Eye (tissue), 1 donor: ENCODE data around the gene UHMK1.

Source experiments
- DNase-seq: peaks from one replicate; pipeline ENCODE4 v3.0.0-alpha.2; 2015

The UHMK1 gene

GRCh38 chr1:162530307-162530987 lies 32.8 kb downstream of the UHMK1 start:
- DNase-seq, result no peak

DNA sequence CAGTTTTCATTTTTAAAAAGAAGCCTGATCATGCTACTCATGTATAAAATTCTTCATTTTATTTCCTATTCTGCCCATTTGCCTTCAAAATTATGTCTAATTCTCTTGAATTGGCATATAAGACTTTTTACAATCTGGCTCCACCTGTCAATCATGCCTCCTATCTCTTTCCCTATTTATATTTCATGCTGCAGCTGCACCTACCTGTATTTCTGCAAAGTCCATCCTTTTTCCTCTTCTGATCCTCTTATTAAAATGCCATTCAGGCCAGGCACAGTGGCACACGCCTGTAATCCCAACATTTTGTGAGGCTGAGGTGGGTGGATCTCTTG lies 33.3 kb downstream of the UHMK1 start:
- no peak for DNase-seq

GRCh38 chr1:162535501-162535900 lies 37.9 kb downstream of the UHMK1 start:
- DNase-seq, result no peak

GRCh38 chr1:162536511-162536910 lies 38.9 kb downstream of the UHMK1 start:
- DNase-seq, result no peak

DNA sequence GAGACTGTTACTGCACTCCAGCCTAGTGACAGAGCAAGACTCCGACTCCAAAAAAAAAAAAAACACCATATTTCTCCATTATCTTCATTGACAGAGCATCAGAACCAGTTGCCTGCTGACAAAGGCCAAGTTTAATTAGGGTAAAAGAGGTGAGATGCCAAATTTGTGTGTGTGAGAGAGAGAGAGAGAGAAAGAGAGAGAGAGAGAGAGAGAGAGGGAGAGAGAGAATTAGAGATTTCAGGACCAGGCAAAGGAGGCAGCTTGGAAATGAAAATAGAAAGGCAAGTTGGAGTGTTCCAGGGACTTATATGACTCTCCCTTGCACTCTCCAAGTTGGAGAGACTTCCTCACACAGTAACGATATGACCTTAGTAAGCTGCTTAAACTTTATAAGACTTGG lies 39.6 kb downstream of the UHMK1 start:
- DNase-seq, result no peak

DNA sequence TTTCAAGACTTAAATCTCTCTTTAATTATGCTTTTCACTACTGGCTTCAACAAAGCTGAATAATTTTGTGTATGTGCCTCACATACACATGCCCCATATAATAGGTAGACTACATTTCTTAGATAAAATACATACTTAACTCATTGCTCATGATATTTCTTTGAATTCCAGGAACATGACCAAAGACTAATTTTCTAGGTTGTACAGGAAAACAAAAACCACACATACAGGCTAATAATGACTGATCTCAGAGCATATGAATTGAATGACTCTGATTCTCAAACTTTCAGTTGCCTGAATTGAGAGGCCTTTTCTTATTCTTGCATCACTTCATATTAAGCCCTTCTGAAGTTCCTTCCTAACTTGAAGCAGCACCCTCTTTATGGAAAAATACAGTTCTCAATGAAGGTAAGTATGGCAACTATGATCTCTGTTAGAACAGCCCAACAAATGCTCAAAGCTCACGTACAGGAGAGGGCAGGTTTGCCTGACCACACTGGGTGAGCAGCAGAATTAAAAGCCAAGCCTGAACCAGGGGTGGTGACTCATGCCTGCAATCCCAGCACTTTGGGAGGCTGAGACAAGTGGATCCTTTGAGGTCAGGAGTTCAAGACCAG lies 41.3 kb downstream of the UHMK1 start:
- DNase-seq, result peak; percentile 6

DNA sequence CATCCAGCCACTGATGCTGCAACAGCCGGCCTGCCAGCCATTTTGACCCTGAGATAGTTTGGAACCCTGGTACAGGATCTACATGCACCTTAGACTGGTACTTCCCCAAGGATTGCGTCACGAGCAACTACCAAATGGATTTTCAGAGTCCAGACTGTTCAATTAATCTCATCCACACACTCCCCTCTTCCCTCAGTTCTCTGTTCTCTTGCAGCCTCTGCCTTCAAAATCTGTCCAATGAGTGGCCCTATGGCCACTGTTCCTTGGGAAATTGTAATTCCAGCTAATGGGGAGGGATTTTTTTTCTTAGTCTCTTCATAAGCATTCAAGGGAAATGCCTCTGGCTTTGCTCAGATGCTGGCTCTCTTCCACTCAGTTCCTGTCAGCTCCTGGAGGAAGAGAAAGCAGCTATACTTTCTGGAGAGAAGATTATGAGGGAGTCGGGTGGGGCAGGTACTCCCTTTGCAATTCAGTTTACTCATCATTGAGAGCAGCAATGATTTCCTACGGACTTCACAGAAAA lies 44.1 kb downstream of the UHMK1 start:
- peak; percentile 15 for DNase-seq

GRCh38 chr1:162543228-162543627 lies 45.6 kb downstream of the UHMK1 start:
- DNase-seq, result no peak

DNA sequence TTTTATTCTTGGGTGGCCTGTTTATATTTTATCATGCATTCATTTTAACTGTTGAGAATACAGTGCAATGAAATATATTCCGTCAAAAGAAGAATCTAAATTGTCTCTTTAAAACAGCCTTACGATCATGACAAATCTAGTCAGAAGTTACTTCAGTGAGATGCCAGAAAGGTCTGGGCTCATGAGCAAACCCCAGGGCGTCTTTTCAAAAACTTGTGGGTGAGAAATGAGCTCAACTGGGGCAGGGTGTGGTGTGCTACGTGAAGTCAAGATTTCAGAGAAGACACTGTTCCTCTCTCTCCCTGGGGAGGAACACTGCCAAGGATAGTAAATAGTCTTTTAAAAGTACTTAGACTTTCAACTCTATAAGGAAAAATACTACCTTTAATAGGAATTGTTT lies 50.6 kb downstream of the UHMK1 start:
- no peak for DNase-seq

DNA sequence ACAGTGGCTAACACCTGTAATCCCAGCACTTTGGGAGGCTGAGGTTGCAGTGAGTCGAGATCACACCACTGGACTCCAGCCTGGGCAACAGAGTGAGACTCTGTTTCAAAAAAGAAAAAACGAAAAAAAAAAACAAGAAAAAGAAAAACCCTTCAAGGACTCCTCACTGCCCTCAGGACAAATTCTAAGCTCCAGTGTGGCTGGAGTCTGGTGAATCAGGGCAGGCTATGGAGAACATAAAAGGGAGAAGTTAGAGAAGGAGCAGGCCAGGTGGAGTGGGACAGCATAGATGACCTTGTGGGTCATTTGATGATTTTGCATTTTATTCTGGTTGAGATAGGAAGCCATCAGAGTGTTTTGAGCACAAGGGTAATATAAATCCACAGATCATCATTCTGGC lies 51.4 kb downstream of the UHMK1 start:
- no peak for DNase-seq

DNA sequence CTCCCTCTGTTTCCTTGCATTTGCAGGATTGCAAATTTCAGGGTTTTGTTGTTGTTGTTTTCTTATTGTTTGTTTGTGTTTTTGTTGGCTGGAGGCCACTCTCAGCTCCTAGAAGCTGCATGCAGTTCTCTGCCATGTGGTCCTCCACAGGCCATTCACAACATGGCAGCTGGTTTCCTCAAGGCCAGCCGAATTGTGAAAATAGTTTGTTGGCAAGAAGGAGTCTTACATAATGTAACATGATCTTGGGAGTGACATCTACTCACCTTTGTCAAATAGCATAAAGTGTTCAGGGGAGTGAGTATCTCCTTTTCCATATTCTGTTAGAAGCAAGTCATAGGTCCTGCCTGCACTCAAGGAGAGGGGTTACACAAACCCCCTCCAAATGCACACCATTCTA lies 53.3 kb downstream of the UHMK1 start:
- no peak for DNase-seq

DNA sequence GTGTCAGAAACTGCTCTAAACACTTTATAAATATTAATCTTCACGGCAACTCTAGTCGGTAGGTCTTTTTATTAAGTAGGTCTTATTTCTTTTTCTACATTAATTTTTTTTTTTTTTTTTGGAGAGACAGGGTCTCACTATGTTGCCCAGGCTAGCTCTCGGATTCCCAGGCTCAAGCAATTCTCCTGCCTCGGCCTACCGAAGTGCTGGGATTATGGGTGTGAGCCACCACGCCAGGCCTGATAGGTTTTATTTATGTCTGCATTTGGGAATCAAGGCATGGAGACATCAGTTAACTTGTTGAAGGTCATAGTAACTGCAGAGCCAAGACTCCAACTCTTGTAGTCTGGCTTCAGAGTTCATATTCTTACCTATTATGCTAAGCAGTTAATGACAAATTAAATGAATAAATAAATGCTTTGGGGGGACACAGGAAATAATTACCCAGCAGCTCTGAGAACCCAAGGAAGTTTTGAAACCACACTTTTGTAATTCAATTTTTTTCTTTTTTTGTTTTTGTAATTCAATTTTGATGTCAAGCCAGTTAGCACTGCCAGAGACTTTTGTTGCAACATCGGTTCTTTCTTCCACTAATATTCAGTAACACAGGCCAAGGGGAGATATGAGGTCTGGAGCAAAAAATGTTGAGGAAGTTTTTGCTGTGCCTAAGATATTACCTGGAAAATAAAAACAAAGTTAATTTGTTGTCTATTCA lies 54.5 kb downstream of the UHMK1 start:
- DNase-seq, result no peak

DNA sequence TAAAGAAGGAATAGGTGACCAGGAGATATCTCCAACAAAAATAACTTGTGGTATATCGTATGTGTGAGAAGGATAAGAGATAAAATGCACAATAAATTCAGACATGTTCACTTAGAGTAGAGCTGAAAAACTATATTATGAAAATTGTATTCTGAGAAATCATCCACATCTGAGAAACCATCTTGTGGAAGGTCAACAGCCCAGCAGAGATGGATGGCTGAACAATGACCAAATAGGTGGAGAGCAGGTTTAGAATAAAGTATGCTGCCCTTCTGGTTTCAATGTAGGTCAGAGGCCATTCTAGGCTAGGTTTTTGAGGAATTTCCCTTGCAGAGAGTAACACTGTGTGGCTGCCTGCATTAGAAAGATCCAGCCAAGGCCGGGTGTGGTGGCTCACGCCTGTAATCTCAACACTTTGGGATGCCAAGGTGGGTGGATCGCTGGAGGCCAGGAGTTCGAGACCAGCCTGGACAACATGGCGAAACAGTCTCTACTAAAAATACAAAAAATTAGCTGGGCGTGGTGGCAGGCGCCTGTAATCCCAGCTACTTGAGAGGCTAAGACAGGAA lies 55.1 kb downstream of the UHMK1 start:
- no peak for DNase-seq

DNA sequence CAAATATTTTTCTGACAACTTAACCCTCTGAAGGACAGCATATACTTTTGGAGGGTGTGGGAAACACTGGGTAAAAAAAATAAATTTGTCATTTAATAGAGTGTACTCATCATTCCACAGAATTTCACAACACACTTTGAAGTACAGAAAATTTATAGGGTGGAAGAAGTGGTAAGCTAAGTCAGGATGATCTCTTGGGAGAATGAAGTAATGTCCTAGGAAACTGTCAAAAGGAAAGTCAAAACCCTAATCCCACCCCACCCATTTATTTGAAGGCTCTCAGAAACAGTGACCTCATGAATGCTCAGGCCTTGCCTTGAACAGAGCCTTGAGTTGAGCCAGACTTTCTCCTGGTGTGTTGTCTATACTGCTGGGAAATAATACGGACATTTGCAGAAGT lies 56.6 kb downstream of the UHMK1 start:
- no peak for DNase-seq

- no peak for DNase-seq
Measured at GRCh38 chr1:162557536-162557935, 59.9 kb downstream of the UHMK1 start.

DNA sequence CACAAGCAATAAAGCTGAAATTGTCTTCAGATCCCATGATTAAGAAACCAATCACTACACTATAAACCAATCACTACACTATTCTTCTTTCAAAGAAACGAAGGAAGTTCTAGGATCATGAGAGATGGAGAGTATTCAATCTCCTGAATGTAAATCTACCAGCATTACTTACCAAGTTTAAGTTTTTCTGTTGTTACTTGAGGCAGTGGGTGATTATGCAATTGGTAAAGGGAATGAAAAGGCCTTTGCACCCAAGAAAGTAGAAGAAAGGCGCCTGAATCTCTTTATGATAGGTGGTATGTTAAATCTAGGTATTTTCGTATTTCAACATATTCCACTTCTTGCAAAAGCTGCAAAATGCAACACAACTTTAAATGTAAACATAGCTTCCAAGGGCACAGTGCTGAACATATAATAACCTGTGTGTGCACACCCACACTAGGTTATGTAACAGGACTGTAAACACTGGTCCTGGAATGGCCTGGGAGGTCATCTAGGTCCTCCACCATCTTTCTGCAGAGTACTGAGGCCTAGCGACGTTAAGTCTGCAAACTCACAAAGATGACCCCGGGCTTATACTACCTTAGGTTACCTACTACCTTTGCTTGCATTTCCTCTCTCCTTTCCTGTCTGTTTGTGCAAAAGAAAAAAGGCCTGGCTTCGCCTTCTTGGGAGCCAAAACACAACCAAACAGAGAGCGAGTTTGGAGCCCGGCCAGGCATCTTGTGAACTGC lies 62.9 kb downstream of the UHMK1 start:
- no peak for DNase-seq

DNA sequence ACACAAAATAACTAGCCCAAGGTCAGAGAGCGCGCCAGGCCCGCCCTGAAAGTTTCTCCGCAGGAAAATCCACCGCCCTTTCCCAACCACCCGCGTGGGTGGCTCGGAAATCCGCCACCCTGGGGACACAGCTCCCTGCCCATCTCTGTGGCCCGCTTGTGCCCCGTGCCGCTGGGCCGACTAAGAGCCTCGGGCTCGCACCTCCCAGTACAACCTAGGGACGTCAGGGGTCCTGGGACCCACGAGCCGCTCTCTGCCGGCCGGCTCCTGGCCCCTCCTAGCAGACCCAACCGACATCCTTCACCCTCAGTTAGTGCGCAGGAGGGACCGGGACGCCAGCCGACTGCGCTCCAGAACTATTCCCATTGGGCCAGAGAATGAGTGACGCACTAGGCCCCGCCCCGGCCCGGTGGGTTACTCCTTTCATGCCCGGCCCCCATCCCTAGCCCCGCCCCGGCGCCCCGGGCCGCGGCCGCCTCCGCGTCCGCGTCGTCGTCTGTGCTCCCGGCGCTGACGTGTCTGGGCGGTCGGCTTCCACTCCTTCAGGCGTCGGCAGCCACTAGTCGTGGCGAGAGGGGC lies 63.5 kb downstream of the UHMK1 start:
- DNase-seq, result peak; percentile 99

GRCh38 chr1:162561616-162562469 lies 64.2 kb downstream of the UHMK1 start, which contains the start of gene UAP1:
Gene UAP1 (plus strand): TSS chr1:162561722. CDS start chr1:162566069, 4,347 bp downstream.
- DNase-seq, result no peak

- DNase-seq, result peak; percentile 62
Measured at GRCh38 chr1:162562470-162562828, 64.8 kb downstream of the UHMK1 start.

DNA sequence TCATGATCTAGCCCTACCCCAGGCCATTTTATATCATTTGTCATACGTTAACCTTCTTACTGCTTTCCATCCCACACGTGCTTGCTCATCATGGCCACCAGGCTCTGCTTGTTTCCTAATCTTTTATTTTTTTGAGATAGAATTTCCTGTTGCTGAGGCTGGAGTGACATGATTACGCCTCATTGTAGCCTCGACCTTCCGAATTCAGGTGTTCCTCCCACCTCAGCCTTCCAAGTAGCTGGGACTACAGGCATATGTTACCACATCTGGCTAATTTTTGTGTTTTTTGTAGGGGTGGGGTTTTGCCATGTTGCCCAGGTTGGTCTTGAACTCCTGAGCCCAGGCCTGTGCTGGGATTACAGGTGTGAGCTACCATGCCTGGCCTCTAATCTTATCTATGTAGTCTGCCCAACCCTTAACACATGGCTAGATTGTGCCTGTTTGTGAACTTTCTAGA lies 67.2 kb downstream of the UHMK1 start:
- DNase-seq, result no peak

DNA sequence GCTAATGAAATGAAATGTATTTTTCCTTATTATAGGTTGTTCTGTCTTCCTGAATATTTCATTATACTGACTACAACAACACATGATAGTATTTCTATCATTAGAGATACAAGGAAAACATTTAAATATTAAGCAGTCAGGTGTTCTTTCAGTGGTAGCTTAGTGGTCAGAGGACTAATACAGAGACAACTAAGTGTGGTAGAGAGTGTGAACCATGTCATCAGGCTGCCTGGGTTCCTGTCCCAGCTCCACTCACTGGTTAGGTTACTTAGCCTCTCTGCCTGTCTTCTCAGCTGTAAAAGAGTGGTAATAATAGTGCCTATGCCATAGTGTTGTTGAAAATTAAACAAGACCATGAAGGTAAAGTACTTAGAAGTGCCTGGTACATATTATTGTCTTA lies 67.8 kb downstream of the UHMK1 start:
- DNase-seq, result no peak

DNA sequence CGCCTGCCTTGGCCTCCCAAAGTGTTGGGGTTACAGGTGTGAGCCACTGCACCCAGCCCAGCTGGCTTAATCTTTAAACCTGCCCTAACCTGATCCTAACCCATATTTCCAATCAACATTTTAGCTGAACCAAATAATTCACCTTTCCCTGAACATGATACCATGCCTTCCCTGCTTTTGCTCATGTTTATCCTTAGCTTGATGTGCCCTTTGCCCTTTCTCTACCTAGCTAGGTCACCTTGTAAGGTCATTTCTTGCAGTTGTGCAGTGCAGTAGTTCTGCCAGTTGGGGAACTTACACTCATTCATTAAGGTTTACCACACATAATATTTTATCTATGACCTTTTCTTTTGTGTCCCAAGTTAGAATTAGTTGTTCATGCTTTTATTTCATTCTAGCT lies 69.3 kb downstream of the UHMK1 start:
- DNase-seq, result no peak
